CD14-positive monocyte (primary cell): ENCODE measurements around the gene PTGR3. TPM values are rescaled to one million over a fixed set of nuclear protein-coding genes. Genes with fewer than 3 reads are reported as not detected.

ENCODE experiments used
- DNase-seq, 3 donors: peaks; one replicate each; pipeline ENCODE4 v3.0.0-alpha.2; 2011 to 2022
- H2AFZ ChIP-seq: 2 replicates; pipeline ENCODE4 v1.6.0; 2012; ENCODE audit warnings: mild to moderate bottlenecking, low read depth, low read length, inconsistent platforms; ENCODE audit not compliant: insufficient read depth, poor library complexity, severe bottlenecking
- H3K27ac ChIP-seq, 2 donors: 1 replicate in 1 of 2; 2 replicates in 1 of 2; pipeline ENCODE4 v1.5.1; 2012 to 2013; ENCODE audit warnings: low read length in 2 of 2, control low read depth in 1 of 2, inconsistent platforms in 1 of 2, low read depth in 1 of 2, mild to moderate bottlenecking in 1 of 2
- H3K27me3 ChIP-seq, 2 donors: one replicate each; pipeline versions ENCODE4 v1.6.0 to v1.6.1; 2011 to 2013; ENCODE audit warnings: low read length in 2 of 2; ENCODE audit not compliant: control insufficient read depth in 2 of 2, insufficient read depth in 2 of 2
- H3K36me3 ChIP-seq, 2 donors: replicated peaks in 1 of 2; 1 replicate in 1 of 2; 2 replicates in 1 of 2; pipeline versions ENCODE4 v1.5.1 to v1.6.1; 2012 to 2013; ENCODE audit warnings: low read length in 2 of 2, control low read depth in 1 of 2, inconsistent platforms in 1 of 2, mild to moderate bottlenecking in 1 of 2; ENCODE audit not compliant: insufficient read depth in 2 of 2, control insufficient read depth in 1 of 2
- H3K4me1 ChIP-seq, 2 donors: 1 replicate in 1 of 2; 2 replicates in 1 of 2; pipeline versions ENCODE4 v1.5.1 to v1.6.1; 2012 to 2013; ENCODE audit warnings: low read length in 2 of 2, control low read depth in 1 of 2, inconsistent platforms in 1 of 2, mild to moderate bottlenecking in 1 of 2, moderate library complexity in 1 of 2; ENCODE audit not compliant: insufficient read depth in 2 of 2, control insufficient read depth in 1 of 2
- H3K4me2 ChIP-seq: replicated peaks from 2 replicates; pipeline ENCODE3; 2012; ENCODE audit warnings: low read length, moderate library complexity, mild to moderate bottlenecking; ENCODE audit not compliant: poor library complexity, severe bottlenecking; ENCODE audit errors: extremely low read depth
- H3K4me3 ChIP-seq, 3 experiments: fragments of 200-600 bp in 1 of 3; sonication (generic) in 1 of 3; replicated peaks in 1 of 3; 1 replicate in 2 of 3; 2 replicates in 1 of 3; pipeline ENCODE4 v1.5.1; 2011 to 2013; ENCODE audit warnings: low read length in 3 of 3, mild to moderate bottlenecking in 3 of 3, control low read depth in 2 of 3, low read depth in 2 of 3, inconsistent platforms in 1 of 3, moderate library complexity in 1 of 3
- H3K79me2 ChIP-seq: 2 replicates; pipeline ENCODE4 v1.6.0; 2012; ENCODE audit warnings: mild to moderate bottlenecking, control low read depth, inconsistent platforms, low read length, moderate library complexity; ENCODE audit not compliant: insufficient read depth
- H3K9ac ChIP-seq: 2 replicates; pipeline ENCODE4 v1.6.0; 2017; ENCODE audit warnings: low read length, mild to moderate bottlenecking; ENCODE audit not compliant: insufficient read depth, poor library complexity, severe bottlenecking
- H3K9me3 ChIP-seq, 2 donors: replicated peaks in 1 of 2; 1 replicate in 1 of 2; 2 replicates in 1 of 2; pipeline versions ENCODE4 v1.5.1 to v1.6.1; 2012 to 2013; ENCODE audit warnings: low read length in 2 of 2, control low read depth in 1 of 2; ENCODE audit not compliant: control insufficient read depth in 1 of 2, insufficient read depth in 1 of 2
- H4K20me1 ChIP-seq: 2 replicates; pipeline ENCODE4 v1.6.0; 2012; ENCODE audit warnings: mild to moderate bottlenecking, low read length, control low read depth, moderate library complexity; ENCODE audit not compliant: insufficient read depth
- H3K27ac Mint-ChIP-seq, 7 donors: one replicate each; pipeline ENCODE4 v1.8.0; 2020; ENCODE audit warnings: mild to moderate bottlenecking in 7 of 7, mixed read lengths in 7 of 7, moderate library complexity in 6 of 7, inconsistent platforms in 2 of 7
- H3K27me3 Mint-ChIP-seq, 3 donors: one replicate each; pipeline ENCODE4 v1.8.0; 2021 to 2022; ENCODE audit warnings: low read depth in 3 of 3, mild to moderate bottlenecking in 3 of 3, mixed read lengths in 3 of 3, moderate library complexity in 3 of 3, inconsistent platforms in 1 of 3
- H3K36me3 Mint-ChIP-seq, 2 donors: one replicate each; pipeline ENCODE4 v1.8.0; 2020; ENCODE audit warnings: mixed read lengths in 2 of 2, inconsistent platforms in 1 of 2, mild to moderate bottlenecking in 1 of 2
- H3K4me1 Mint-ChIP-seq: one replicate; pipeline ENCODE4 v1.8.0; 2020; ENCODE audit warnings: mild to moderate bottlenecking, mixed read lengths
- H3K4me3 Mint-ChIP-seq, 2 donors: one replicate each; pipeline ENCODE4 v1.8.0; 2020; ENCODE audit warnings: mild to moderate bottlenecking in 2 of 2, mixed read lengths in 2 of 2, moderate library complexity in 1 of 2
- H3K9me3 Mint-ChIP-seq, 7 donors: one replicate each; pipeline ENCODE4 v1.8.0; 2020 to 2022; ENCODE audit warnings: mixed read lengths in 7 of 7, mild to moderate bottlenecking in 6 of 7, moderate library complexity in 6 of 7, inconsistent platforms in 2 of 7
- CTCF ChIP-seq: fragments of 200-600 bp; IDR thresholded peaks from one replicate; pipeline ENCODE4 v1.8.0; 2022; ENCODE audit warnings: antibody characterized with exemption, mild to moderate bottlenecking
- WGBS: methylation state at CpG from one replicate; pipeline ENCODE4 v1.1.5; 2013; ENCODE audit warnings: missing lambda C conversion rate; ENCODE audit not compliant: insufficient coverage; 5-methylcytosine and 5-hydroxymethylcytosine counted together
- intact Hi-C, 2 donors: fragments of 100-400 bp; cut with micrococcal nuclease; formaldehyde crosslinking; loops; one replicate each; pipeline versions ENCODE4 v1.15.0 to v1.15.1; 2023
- polyA plus RNA-seq, 3 donors: library from polyadenylated mRNA; depleted of rRNA in 1 of 3; unstranded in 2 of 3; stranded (reverse) in 1 of 3; fragments of 300-500 nt in 2 of 3; fragments of >200 nt in 1 of 3; fragmentation: Illumina TruSeq in 2 of 3; gene quantifications; 1 replicate in 2 of 3; 2 replicates in 1 of 3; pipeline ENCODE4 v1.2.3, GENCODE V29; 2012 to 2021

PTGR3 gene
- polyA plus RNA-seq, 3 donors = 15.5 to 27.5 (median 23.6) TPM

GRCh38 chr18:75221897-75222296, 13.0 kb upstream of the PTGR3 start:
- peaks cover 8 to 19% of the 10 kb centered on the region in 2 donors for H3K36me3 Mint-ChIP-seq
- peaks cover 13 to 23% of the 10 kb centered on the region in 2 donors for H3K4me1 ChIP-seq
- H3K9ac ChIP-seq = no peak overlapping the region
- DNase-seq = no peak
- H3K9me3 ChIP-seq = no peaks in the 10 kb centered on the region
- WGBS = 20% methylated on average over 2 of the region's 7 CpGs
- peaks cover 78% of the 10 kb centered on the region for H3K79me2 ChIP-seq
- no peak overlapping the region for H3K27ac Mint-ChIP-seq
- no peak overlapping the region for H3K4me2 ChIP-seq
- TF ChIP-seq CTCF = no peak
- intact Hi-C loops = no loop called here
- H3K36me3 ChIP-seq = no peaks in the 10 kb centered on the region
- H3K27me3 ChIP-seq = no peaks in the 10 kb centered on the region
- H3K27me3 Mint-ChIP-seq = peaks cover under 1 to 4% (median 3%) of the 10 kb centered on the region in 3 donors
- peaks cover 36% of the 10 kb centered on the region for H3K4me1 Mint-ChIP-seq
- no peak overlapping the region for H3K4me3 ChIP-seq
- H3K9me3 Mint-ChIP-seq = no peaks in the 10 kb centered on the region
- H3K4me3 Mint-ChIP-seq = no peak overlapping the region
- peaks cover 51% of the 10 kb centered on the region for H4K20me1 ChIP-seq
- H3K27ac ChIP-seq = no peak overlapping the region
- no peak overlapping the region for H2AFZ ChIP-seq

- no peaks in the 10 kb centered on the region for H3K36me3 ChIP-seq
- H3K27me3 ChIP-seq = no peaks in the 10 kb centered on the region
- H3K79me2 ChIP-seq = peaks cover 83% of the 10 kb centered on the region
- H3K4me2 ChIP-seq = no peak overlapping the region
- no peak overlapping the region for H3K9ac ChIP-seq
- H3K27ac Mint-ChIP-seq = no peak overlapping the region
- H3K9me3 ChIP-seq = no peaks in the 10 kb centered on the region
- no peak overlapping the region for H2AFZ ChIP-seq
- H3K4me3 Mint-ChIP-seq = no peak overlapping the region
- WGBS = 100% methylated on average over 1 of the region's 1 CpG
- H3K27me3 Mint-ChIP-seq = peaks cover 0 to 2% (median 2%) of the 10 kb centered on the region in 3 donors
- H3K4me3 ChIP-seq = no peak overlapping the region
- H4K20me1 ChIP-seq = peaks cover 46% of the 10 kb centered on the region
- H3K27ac ChIP-seq = no peak overlapping the region
- no peak for TF ChIP-seq CTCF
- peaks cover 36% of the 10 kb centered on the region for H3K4me1 Mint-ChIP-seq
- H3K9me3 Mint-ChIP-seq = no peaks in the 10 kb centered on the region
- no peak for DNase-seq
- intact Hi-C loops = no loop called here
- peaks cover 18 to 23% of the 10 kb centered on the region in 2 donors for H3K4me1 ChIP-seq
- H3K36me3 Mint-ChIP-seq = peaks cover 8 to 17% of the 10 kb centered on the region in 2 donors
Measured at GRCh38 chr18:75221397-75221796, 12.5 kb upstream of the PTGR3 start.
